ENCODE measurements around the gene MICAL2.
A peak's percentile ranks its signal among the peaks of the same experiment; 100 is the strongest.

MICAL2 gene

GRCh38 chr11:12073886-12074285 is 36.5 kb upstream of the MICAL2 start:
- DNase-seq (ENCODE audit: low read depth) = no peak
- no peak for TF ChIP-seq CTCF (conservative IDR thresholded peaks at IDR 0.05; ENCODE audit: low read depth, low read length)
- no peak overlapping the region for H3K4me3 ChIP-seq (ENCODE audit: low read depth, low read length)

GRCh38 chr11:12074529-12075195 is 35.7 kb upstream of the MICAL2 start:
- peak; percentile 39 for DNase-seq (ENCODE audit: low read depth)
- no peak overlapping the region for H3K4me3 ChIP-seq (ENCODE audit: low read depth, low read length)
- TF ChIP-seq CTCF (conservative IDR thresholded peaks at IDR 0.05; ENCODE audit: low read depth, low read length) = no peak

GRCh38 chr11:12075291-12075690 is 35.1 kb upstream of the MICAL2 start:
- H3K4me3 ChIP-seq (ENCODE audit: low read depth, low read length) = no peak overlapping the region
- no peak for TF ChIP-seq CTCF (conservative IDR thresholded peaks at IDR 0.05; ENCODE audit: low read depth, low read length)
- DNase-seq (ENCODE audit: low read depth) = no peak

GRCh38 chr11:12075822-12076821 is 34.3 kb upstream of the MICAL2 start:
- no peak overlapping the region for H3K4me3 ChIP-seq (ENCODE audit: low read depth, low read length)
- peak; percentile 98 for DNase-seq (ENCODE audit: low read depth)
- TF ChIP-seq CTCF (conservative IDR thresholded peaks at IDR 0.05; ENCODE audit: low read depth, low read length) = no peak

DNA sequence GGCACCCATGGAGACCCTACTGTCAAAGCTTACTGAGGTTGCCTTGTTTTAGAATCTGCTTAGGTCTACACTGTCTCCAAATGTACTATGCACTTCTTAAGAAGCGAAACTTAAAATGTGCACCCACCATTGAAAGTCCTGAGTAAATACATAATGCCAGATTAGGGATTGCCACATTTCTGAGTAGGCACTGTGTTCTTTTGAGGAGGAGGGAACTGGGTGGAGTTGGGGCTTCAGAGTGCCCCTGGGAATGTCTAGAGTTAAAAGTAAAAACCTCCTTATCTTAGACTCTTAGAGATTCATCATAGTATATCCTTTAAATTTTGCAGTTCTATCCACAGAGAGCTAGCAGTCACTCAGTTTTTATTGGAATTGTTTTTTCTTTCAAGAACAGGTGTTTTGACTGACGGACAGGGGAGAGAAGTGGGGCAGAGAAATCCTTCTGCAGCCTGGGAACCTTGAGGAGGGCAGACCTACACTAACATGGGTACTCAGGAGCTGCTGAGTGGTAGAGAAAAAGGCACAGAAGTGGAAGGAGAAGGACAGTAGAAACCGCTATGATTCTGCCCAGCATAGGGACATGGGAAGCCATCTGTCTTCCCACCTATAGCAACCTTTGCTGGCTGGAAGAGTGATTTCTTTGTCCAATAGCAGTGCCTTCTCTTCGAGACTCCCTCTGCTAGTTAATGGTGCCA is 33.4 kb upstream of the MICAL2 start:
- DNase-seq (ENCODE audit: low read depth) = no peak
- TF ChIP-seq CTCF (conservative IDR thresholded peaks at IDR 0.05; ENCODE audit: low read depth, low read length) = no peak
- no peak overlapping the region for H3K4me3 ChIP-seq (ENCODE audit: low read depth, low read length)

DNA sequence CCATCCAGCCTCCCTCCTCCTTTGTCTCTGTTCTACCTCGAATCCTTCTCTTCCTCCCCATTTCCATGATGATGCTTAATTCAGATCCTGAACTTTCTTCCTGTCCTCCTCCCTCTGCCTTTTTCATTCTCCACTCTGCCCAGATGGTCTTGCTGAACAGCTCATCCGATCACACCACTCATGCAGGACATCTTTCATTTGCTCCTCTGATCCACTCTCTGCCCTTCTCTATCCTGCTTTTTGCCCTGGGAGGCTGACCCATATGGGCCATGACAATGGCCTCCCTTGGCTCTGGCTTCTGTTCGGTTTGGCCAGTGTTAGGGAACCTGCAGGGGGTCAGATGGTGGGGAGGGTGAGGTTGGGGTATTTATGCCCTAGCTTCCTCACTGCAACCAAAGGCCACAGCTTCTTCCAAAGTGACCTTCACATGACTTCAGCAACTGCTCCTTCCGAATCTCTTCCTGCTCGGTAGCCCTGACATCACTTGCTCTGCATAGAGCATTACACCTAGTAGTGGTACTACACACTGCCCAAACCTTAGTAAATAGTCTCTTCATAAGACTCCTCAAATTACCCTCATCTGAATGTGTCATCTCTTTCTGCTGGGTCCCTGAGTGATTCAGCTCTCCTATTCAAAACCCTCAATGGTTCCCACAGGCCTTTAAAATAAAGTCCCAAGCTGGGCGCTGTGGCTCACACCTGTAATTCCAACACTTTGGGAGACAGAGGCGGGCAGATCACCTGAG is 32.7 kb upstream of the MICAL2 start:
- H3K4me3 ChIP-seq (ENCODE audit: low read depth, low read length) = no peak overlapping the region
- TF ChIP-seq CTCF (conservative IDR thresholded peaks at IDR 0.05; ENCODE audit: low read depth, low read length) = no peak
- DNase-seq (ENCODE audit: low read depth) = no peak

All from choroid plexus epithelial cell (primary cell).